Loucy (cell line): ENCODE data around the gene GPR146.

Experiments used
- EZH2phosphoT487 ChIP-seq: fragments of 200-600 bp; IDR thresholded peaks from 2 replicates; pipeline ENCODE4 v1.6.1; 2018; ENCODE audit warnings: antibody characterized with exemption, mild to moderate bottlenecking, moderate library complexity, borderline replicate concordance
- TF ChIP-seq, protein P1 (sequence below): fragments of 200-600 bp; sonication (generic); conservative IDR thresholded peaks from 2 replicates; pipeline ENCODE4 v1.5.1; 2014; ENCODE audit warnings: mild to moderate bottlenecking, antibody characterized with exemption, low read length

DNA sequence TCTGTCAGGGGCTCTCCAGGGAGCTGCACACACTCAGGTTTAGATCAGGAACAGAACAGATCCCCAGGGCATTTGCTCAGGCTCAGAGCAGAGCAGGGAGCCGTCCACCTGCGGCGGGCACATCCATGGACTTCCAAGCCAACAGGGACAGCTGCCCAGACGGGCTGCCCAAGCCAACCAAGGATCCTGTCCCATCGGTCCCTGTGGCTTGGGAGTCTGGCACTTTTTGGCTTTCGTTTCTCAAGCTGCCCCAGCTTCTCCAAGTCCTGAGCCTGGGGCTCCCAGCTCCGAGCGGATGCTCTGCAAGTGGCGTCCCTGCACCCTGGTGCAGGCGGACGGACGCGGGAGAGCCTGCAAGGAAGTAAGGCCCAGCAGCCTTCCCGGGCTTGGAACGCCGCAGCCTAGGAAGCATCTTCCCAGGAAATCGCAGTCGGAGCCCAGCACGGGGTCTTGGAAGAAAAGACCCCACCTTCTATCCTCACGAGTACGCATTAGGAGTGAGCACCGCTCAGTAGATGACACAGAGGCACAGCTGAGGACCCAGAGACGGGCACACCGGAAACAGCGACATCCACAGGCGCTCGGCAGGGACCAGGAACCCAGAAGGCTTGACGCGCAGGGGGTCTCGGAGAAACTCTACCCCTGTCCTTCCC is 6.0 kb downstream of the GPR146 start:
- TF ChIP-seq, protein P1, sequence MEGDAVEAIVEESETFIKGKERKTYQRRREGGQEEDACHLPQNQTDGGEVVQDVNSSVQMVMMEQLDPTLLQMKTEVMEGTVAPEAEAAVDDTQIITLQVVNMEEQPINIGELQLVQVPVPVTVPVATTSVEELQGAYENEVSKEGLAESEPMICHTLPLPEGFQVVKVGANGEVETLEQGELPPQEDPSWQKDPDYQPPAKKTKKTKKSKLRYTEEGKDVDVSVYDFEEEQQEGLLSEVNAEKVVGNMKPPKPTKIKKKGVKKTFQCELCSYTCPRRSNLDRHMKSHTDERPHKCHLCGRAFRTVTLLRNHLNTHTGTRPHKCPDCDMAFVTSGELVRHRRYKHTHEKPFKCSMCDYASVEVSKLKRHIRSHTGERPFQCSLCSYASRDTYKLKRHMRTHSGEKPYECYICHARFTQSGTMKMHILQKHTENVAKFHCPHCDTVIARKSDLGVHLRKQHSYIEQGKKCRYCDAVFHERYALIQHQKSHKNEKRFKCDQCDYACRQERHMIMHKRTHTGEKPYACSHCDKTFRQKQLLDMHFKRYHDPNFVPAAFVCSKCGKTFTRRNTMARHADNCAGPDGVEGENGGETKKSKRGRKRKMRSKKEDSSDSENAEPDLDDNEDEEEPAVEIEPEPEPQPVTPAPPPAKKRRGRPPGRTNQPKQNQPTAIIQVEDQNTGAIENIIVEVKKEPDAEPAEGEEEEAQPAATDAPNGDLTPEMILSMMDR: no peak
- TF ChIP-seq EZH2phosphoT487: no peak
